H1 (cell line): ENCODE results near the gene AFTPH. TPM values are rescaled to one million over a fixed set of nuclear protein-coding genes. Genes with fewer than 3 reads are reported as not detected.

Experiments
- CTCF ChIA-PET: fragments of 300-600 bp; sonication (Branson Sonifier 250); formaldehyde crosslinking; loops from one replicate; lab custom pipeline; 2021; ENCODE audit not compliant: partially characterized antibody; lab: Charles Lee
- POLR2A ChIA-PET: fragments of 300-600 bp; sonication (Branson Sonifier 250); formaldehyde crosslinking; loops from one replicate; lab custom pipeline; 2021; ENCODE audit warnings: inconsistent platforms; ENCODE audit not compliant: partially characterized antibody; lab: Charles Lee
- DNase-seq, 2 experiments: peaks; one replicate each; pipeline versions ENCODE4 v3.0.0 to v3.0.0-alpha.2; 2010 to 2022; ENCODE audit warnings: low spot score in 2 of 2, low read depth in 1 of 2, mixed read lengths in 1 of 2
- FAIRE-seq: peaks from 2 replicates; lab custom pipeline; 2011; peaks lifted over from hg19 to GRCh38; lab: Jason Lieb, UNC
- H2AFZ ChIP-seq: 2 replicates; pipeline ENCODE4 v1.8.1; 2012; ENCODE audit warnings: low read length, inconsistent platforms
- H2AK5ac ChIP-seq: 2 replicates; pipeline ENCODE4 v1.6.1; 2013; ENCODE audit warnings: low read depth, low read length
- H2BK120ac ChIP-seq: replicated peaks from 2 replicates; pipeline ENCODE3; 2013; ENCODE audit warnings: low read depth, low read length, inconsistent platforms
- H2BK12ac ChIP-seq: 2 replicates; pipeline ENCODE4 v1.6.1; 2013; ENCODE audit warnings: low read depth, low read length
- H2BK15ac ChIP-seq: 2 replicates; pipeline ENCODE4 v1.6.1; 2013; ENCODE audit warnings: low read length
- H2BK20ac ChIP-seq: 2 replicates; pipeline ENCODE4 v1.6.1; 2013; ENCODE audit warnings: low read length
- H2BK5ac ChIP-seq: 2 replicates; pipeline ENCODE4 v1.6.1; 2013; ENCODE audit warnings: low read depth, low read length
- H3K14ac ChIP-seq: 2 replicates; pipeline ENCODE4 v1.6.1; 2013; ENCODE audit warnings: inconsistent platforms; ENCODE audit not compliant: insufficient read length
- H3K18ac ChIP-seq: 2 replicates; pipeline ENCODE4 v1.6.1; 2013; ENCODE audit warnings: low read length; ENCODE audit errors: extremely low read depth
- H3K23ac ChIP-seq: 2 replicates; pipeline ENCODE4 v1.6.1; 2013; ENCODE audit warnings: inconsistent platforms; ENCODE audit not compliant: insufficient read length
- H3K23me2 ChIP-seq: 2 replicates; pipeline ENCODE4 v1.6.1; 2013; ENCODE audit warnings: low read depth, low read length
- H3K27ac ChIP-seq: 2 replicates; pipeline ENCODE4 v1.6.1; 2011; ENCODE audit warnings: low read depth, low read length, inconsistent platforms
- H3K27me3 ChIP-seq, 4 experiments: replicated peaks in 1 of 4; 1 replicate in 1 of 4; 2 replicates in 3 of 4; pipeline versions ENCODE4 v1.6.1 to v1.8.1; 2011 to 2013; ENCODE audit warnings: low read length in 3 of 4, mild to moderate bottlenecking in 3 of 4, inconsistent platforms in 2 of 4, mixed read lengths in 2 of 4, moderate library complexity in 1 of 4; ENCODE audit not compliant: control insufficient read depth in 3 of 4, insufficient read depth in 3 of 4; ENCODE audit errors: extremely low read depth in 1 of 4
- H3K36me3 ChIP-seq, 4 experiments: 2 replicates each; pipeline versions ENCODE4 v1.6.1 to v1.8.1; 2011 to 2013; ENCODE audit warnings: mild to moderate bottlenecking in 4 of 4, low read length in 3 of 4, moderate library complexity in 2 of 4, control low read depth in 1 of 4, inconsistent platforms in 1 of 4; ENCODE audit not compliant: insufficient read depth in 4 of 4, control insufficient read depth in 2 of 4
- H3K4ac ChIP-seq: replicated peaks from 2 replicates; pipeline ENCODE3; 2013; ENCODE audit warnings: low read length, low read depth, mixed read lengths, inconsistent platforms; ENCODE audit not compliant: insufficient read length
- H3K4me1 ChIP-seq, 4 experiments: replicated peaks in 1 of 4; 1 replicate in 1 of 4; 2 replicates in 3 of 4; pipeline versions ENCODE4 v1.6.1 to v1.8.1; 2011 to 2013; ENCODE audit warnings: low read length in 3 of 4, inconsistent platforms in 2 of 4, mixed read lengths in 1 of 4; ENCODE audit not compliant: insufficient read depth in 4 of 4, control insufficient read depth in 3 of 4
- H3K4me2 ChIP-seq, 2 experiments: 2 replicates each; pipeline versions ENCODE4 v1.6.1 to v1.8.1; 2011 to 2013; ENCODE audit warnings: low read depth in 2 of 2, low read length in 2 of 2, control low read depth in 1 of 2, inconsistent platforms in 1 of 2, mild to moderate bottlenecking in 1 of 2; ENCODE audit not compliant: insufficient read depth in 1 of 2
- H3K4me3 ChIP-seq, 4 experiments: fragments of 200-600, 300-600 bp in 1 of 4; sonication (generic), shearing (Covaris generic), sonication (Bioruptor Twin) in 1 of 4; 2 replicates each; pipeline versions ENCODE4 v1.5.1 to v1.8.1; 2011 to 2016; ENCODE audit warnings: low read length in 4 of 4, low read depth in 3 of 4, control low read depth in 2 of 4, inconsistent platforms in 2 of 4, mild to moderate bottlenecking in 2 of 4, mixed read lengths in 1 of 4, moderate library complexity in 1 of 4; ENCODE audit not compliant: insufficient read depth in 2 of 4; ENCODE audit errors: extremely low read depth in 1 of 4
- H3K56ac ChIP-seq: replicated peaks from 2 replicates; pipeline ENCODE3; 2013; ENCODE audit warnings: low read depth, mild to moderate bottlenecking, mixed read lengths, low read length, inconsistent platforms; ENCODE audit not compliant: insufficient read length
- H3K79me1 ChIP-seq: 2 replicates; pipeline ENCODE4 v1.6.1; 2013; ENCODE audit warnings: low read depth, low read length, control low read depth
- H3K79me2 ChIP-seq, 2 experiments: 2 replicates each; pipeline versions ENCODE4 v1.6.1 to v1.8.1; 2012 to 2013; ENCODE audit warnings: low read length in 2 of 2, mild to moderate bottlenecking in 2 of 2, inconsistent platforms in 1 of 2; ENCODE audit not compliant: insufficient read depth in 2 of 2, control insufficient read depth in 1 of 2
- H3K9ac ChIP-seq, 4 experiments: replicated peaks in 1 of 4; 1 replicate in 1 of 4; 2 replicates in 3 of 4; pipeline versions ENCODE4 v1.6.1 to v1.8.1; 2011 to 2013; ENCODE audit warnings: low read depth in 3 of 4, low read length in 3 of 4, control low read depth in 2 of 4, mild to moderate bottlenecking in 2 of 4, moderate library complexity in 2 of 4, inconsistent platforms in 1 of 4; ENCODE audit errors: extremely low read depth in 1 of 4
- H3K9me3 ChIP-seq, 2 experiments: 2 replicates each; pipeline versions ENCODE4 v1.6.1 to v1.8.1; 2012 to 2013; ENCODE audit warnings: mild to moderate bottlenecking in 2 of 2, moderate library complexity in 2 of 2, control low read depth in 1 of 2, inconsistent platforms in 1 of 2, low read depth in 1 of 2, low read length in 1 of 2, mixed read lengths in 1 of 2; ENCODE audit not compliant: insufficient read depth in 2 of 2
- H4K20me1 ChIP-seq, 2 experiments: replicated peaks in 1 of 2; 2 replicates each; pipeline versions ENCODE3 to v1.8.1; 2011 to 2013; ENCODE audit warnings: inconsistent platforms in 2 of 2, low read length in 2 of 2, mild to moderate bottlenecking in 1 of 2; ENCODE audit not compliant: insufficient read depth in 2 of 2, control insufficient read depth in 1 of 2
- H4K5ac ChIP-seq: 2 replicates; pipeline ENCODE4 v1.6.1; 2013; ENCODE audit warnings: low read length, low read depth, mixed read lengths, inconsistent platforms; ENCODE audit not compliant: insufficient read length
- H4K8ac ChIP-seq: 2 replicates; pipeline ENCODE4 v1.8.0; 2013; ENCODE audit warnings: mild to moderate bottlenecking, moderate library complexity, low read length, inconsistent platforms; ENCODE audit not compliant: insufficient read depth; ENCODE audit errors: extremely low read depth
- H4K91ac ChIP-seq: replicated peaks from 2 replicates; pipeline ENCODE3; 2013; ENCODE audit warnings: low read length, mixed read lengths, inconsistent platforms; ENCODE audit not compliant: insufficient read length
- GABPA ChIP-seq: IDR thresholded peaks from 2 replicates; pipeline ENCODE4 v1.6.1; 2011; ENCODE audit warnings: mild to moderate bottlenecking, low read length, moderate library complexity, borderline replicate concordance; ENCODE audit not compliant: insufficient read depth
- HDAC6 ChIP-seq: IDR thresholded peaks from one replicate; pipeline ENCODE4 v1.7.1; 2012; ENCODE audit warnings: low read depth, mild to moderate bottlenecking, inconsistent platforms, low read length, moderate library complexity
- RAD21 ChIP-seq, 2 experiments: IDR thresholded peaks in 1 of 2; conservative IDR thresholded peaks in 1 of 2; 2 replicates each; pipeline ENCODE4 v1.6.1; 2011; ENCODE audit warnings: low read depth in 2 of 2, low read length in 2 of 2, improper control_type of control experiment in 1 of 2, inconsistent platforms in 1 of 2, mild to moderate bottlenecking in 1 of 2, moderate library complexity in 1 of 2
- RXRA ChIP-seq: IDR thresholded peaks from 2 replicates; pipeline ENCODE4 v1.6.1; 2011; ENCODE audit warnings: low read depth, mild to moderate bottlenecking, low read length, moderate library complexity; ENCODE audit not compliant: insufficient read depth
- SIRT6 ChIP-seq: IDR thresholded peaks from one replicate; pipeline ENCODE4 v1.7.1; 2012; ENCODE audit warnings: low read length, inconsistent platforms
- TCF12 ChIP-seq: IDR thresholded peaks from 2 replicates; pipeline ENCODE4 v1.6.1; 2011; ENCODE audit warnings: low read depth, mild to moderate bottlenecking, low read length
- WGBS, 2 experiments: shearing (Covaris generic) in 1 of 2; methylation state at CpG; one replicate each; pipeline versions ENCODE4 v1.1.6 to v1.1.7; 2013 to 2015; ENCODE audit warnings: low lambda C conversion rate in 2 of 2, mixed read lengths in 2 of 2, inconsistent platforms in 1 of 2, low coverage in 1 of 2, missing lambda C conversion rate in 1 of 2; ENCODE audit not compliant: insufficient replicate concordance in 2 of 2, insufficient coverage in 1 of 2, insufficient read length in 1 of 2; ENCODE audit errors: extremely low coverage in 1 of 2, missing lambda C conversion rate in 1 of 2; 5-methylcytosine and 5-hydroxymethylcytosine counted together
- polyA plus RNA-seq, 7 experiments: library from polyadenylated mRNA; depleted of rRNA in 3 of 7; stranded (reverse) in 5 of 7; unstranded in 2 of 7; fragments of >200 nt in 5 of 7; fragments of 200-250 nt in 2 of 7; gene quantifications; 1 replicate in 5 of 7; 2 replicates in 1 of 7; 4 replicates in 1 of 7; pipeline versions ENCODE4 v1.2.1 to v1.2.3, GENCODE V29; 2011 to 2013; ENCODE audit warnings: missing spikeins in 2 of 7, mixed read lengths in 2 of 7
- total RNA-seq: library from RNA; stranded (reverse); fragmentation: NEBNext Ultra II Directional; extraction: Animal tissue kit (Norgen Biotek cat#: 25700); gene quantifications from 2 replicates; pipeline ENCODE4 v1.2.1, GENCODE V29; 2021
- TF ChIP-seq, protein P1 (sequence below), 3 experiments: IDR thresholded peaks; 1 replicate in 2 of 3; 2 replicates in 1 of 3; pipeline versions ENCODE4 v1.5.1 to v1.6.1; 2011; ENCODE audit warnings: low read length in 3 of 3, mild to moderate bottlenecking in 3 of 3, inconsistent platforms in 2 of 3, low read depth in 1 of 3, moderate library complexity in 1 of 3; ENCODE audit not compliant: insufficient read depth in 1 of 3; ENCODE audit errors: control extremely low read depth in 1 of 3

Gene AFTPH
- total and polyA plus RNA-seq, 2 of the 8 experiments (the other 6 are each of a cell fraction or from before 2014, with no cell fraction given), result 7.3 to 15.0 TPM

DNA sequence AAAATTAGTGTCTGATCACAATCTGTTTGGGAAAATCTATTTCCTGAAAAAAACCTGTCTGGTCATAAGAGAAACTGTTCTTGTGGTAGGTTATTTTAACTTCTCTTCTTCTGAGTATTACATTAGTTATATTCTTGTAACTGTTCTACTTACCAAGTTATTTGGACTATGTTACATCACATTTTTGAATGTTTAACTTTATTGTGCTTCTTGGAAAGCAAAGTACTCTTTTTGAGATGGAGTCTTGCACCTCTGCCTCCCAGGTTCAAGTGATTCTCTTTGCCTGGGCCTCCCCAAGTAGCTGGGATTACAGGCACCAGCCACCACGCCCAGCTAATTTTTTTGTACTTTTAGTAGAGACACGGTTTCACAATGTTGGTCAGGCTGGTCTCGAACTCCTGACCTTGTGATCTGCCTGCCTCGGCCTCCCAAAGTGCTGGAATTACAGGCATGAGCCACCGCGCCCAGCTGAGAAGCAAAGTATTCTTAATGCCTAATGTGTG, 39.4 kb downstream of the AFTPH start:
- Histone ChIP-seq H3K9me3 (no peaks in the 10 kb centered on the region), H2BK15ac (no peak overlapping the region), H2BK12ac (no peak overlapping the region), H3K79me2 (no peaks in the 10 kb centered on the region; a peak in 1 of 4 replicates), H3K4me2 (no peak overlapping the region), H3K23ac (no peak overlapping the region), H4K8ac (no peak overlapping the region), H4K20me1 (peaks cover 0 to 3% of the 10 kb centered on the region in 2 experiments), H4K91ac (no peak overlapping the region), H2BK5ac (no peak overlapping the region), H3K23me2 (no peaks in the 10 kb centered on the region), H3K36me3 (0 out of 8 replicates have a peak, but pooled peaks cover 0 to 2% (median 0%) of the 10 kb centered on the region in 4 experiments), H3K27ac (no peak overlapping the region), H3K18ac (no peak overlapping the region), H3K9ac (no peak overlapping the region), H4K5ac (no peak overlapping the region), H3K4me1 (no peaks in the 10 kb centered on the region), H3K4me3 (no peak overlapping the region), H3K79me1 (no peaks in the 10 kb centered on the region), H2BK20ac (no peak overlapping the region), H3K4ac (no peak overlapping the region), H3K14ac (no peak overlapping the region), H2AK5ac (no peak overlapping the region), H2AFZ (no peak overlapping the region), H3K27me3 (no peaks in the 10 kb centered on the region), H3K56ac (no peak overlapping the region), H2BK120ac (no peak overlapping the region)
- WGBS, 2 experiments, result 94% methylated on average over 6 of the region's 6 CpGs; no CpG with 5 or more reads in 1 of the 2 experiments
- POLR2A ChIA-PET, result no interaction called here
- TF ChIP-seq HDAC6 (no peak), RAD21 (IDR thresholded peaks at IDR 0.05 in 1 of 2, conservative IDR thresholded peaks at IDR 0.05 in 1 of 2; ENCODE audit: low read depth in 2 of 2, low read length in 2 of 2) (no peak), TCF12 (no peak), SIRT6 (no peak), GABPA (no peak), RXRA (no peak)
- TF ChIP-seq, protein P1, sequence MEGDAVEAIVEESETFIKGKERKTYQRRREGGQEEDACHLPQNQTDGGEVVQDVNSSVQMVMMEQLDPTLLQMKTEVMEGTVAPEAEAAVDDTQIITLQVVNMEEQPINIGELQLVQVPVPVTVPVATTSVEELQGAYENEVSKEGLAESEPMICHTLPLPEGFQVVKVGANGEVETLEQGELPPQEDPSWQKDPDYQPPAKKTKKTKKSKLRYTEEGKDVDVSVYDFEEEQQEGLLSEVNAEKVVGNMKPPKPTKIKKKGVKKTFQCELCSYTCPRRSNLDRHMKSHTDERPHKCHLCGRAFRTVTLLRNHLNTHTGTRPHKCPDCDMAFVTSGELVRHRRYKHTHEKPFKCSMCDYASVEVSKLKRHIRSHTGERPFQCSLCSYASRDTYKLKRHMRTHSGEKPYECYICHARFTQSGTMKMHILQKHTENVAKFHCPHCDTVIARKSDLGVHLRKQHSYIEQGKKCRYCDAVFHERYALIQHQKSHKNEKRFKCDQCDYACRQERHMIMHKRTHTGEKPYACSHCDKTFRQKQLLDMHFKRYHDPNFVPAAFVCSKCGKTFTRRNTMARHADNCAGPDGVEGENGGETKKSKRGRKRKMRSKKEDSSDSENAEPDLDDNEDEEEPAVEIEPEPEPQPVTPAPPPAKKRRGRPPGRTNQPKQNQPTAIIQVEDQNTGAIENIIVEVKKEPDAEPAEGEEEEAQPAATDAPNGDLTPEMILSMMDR (IDR thresholded peaks at IDR 0.05; ENCODE audit: control extremely low read depth in 1 of 3, insufficient read depth in 1 of 3, low read depth in 1 of 3, low read length in 3 of 3), result no peak
- CTCF ChIA-PET, result no interaction called here
- FAIRE-seq (no peak), DNase-seq (no peak)
